ENCODE measurements around the gene NFIA.
A peak's percentile ranks its signal among the peaks of the same experiment; 100 is the strongest.

The NFIA gene

DNA sequence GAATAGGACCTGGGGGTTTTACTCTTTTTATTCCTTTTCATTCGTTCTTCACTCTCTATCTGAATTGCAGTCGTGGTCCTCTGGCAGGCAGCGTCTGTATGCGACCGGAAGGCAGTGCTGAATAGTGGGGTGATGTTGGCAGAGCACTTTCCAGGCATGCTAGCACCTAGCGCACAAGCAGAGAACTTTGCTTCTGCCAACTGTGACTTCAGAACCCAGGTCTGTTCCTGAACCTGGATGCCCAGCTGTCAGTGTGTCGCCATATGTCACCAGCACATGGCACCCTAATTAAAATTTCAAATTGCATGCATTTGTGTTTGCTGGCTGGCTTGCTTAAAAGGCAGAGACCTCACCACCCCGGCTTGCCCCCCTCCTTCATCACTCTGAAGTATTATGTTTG is 116.2 kb downstream of the NFIA start:
- Histone ChIP-seq H2AFZ (ENCODE audit: insufficient read depth, low read length, poor library complexity) (peak overlapping the region; percentile 25), H2AK5ac (ENCODE audit: low read length) (no peak overlapping the region), H3K36me3 (ENCODE audit: control insufficient read depth in 1 of 2, insufficient read depth in 2 of 2, low read length in 2 of 2) (no peaks in the 10 kb centered on the region), H3K4ac (ENCODE audit: low read depth, low read length) (no peak overlapping the region), H3K4me3 (ENCODE audit: low read depth, low read length) (no peak overlapping the region), H3K14ac (ENCODE audit: low read length) (no peak overlapping the region), H4K91ac (ENCODE audit: low read depth, low read length) (no peak overlapping the region), H3K9ac (ENCODE audit: low read length) (no peak overlapping the region), H3K18ac (ENCODE audit: low read length) (no peak overlapping the region), H3K23ac (ENCODE audit: low read length) (no peak overlapping the region), H4K8ac (ENCODE audit: low read depth, low read length) (no peak overlapping the region), H4K12ac (ENCODE audit: low read depth, low read length) (no peak overlapping the region), H3K79me2 (ENCODE audit: control insufficient read depth, insufficient read depth, low read length, poor library complexity) (no peaks in the 10 kb centered on the region), H3K9me3 (ENCODE audit: insufficient read depth, low read depth, low read length) (no peaks in the 10 kb centered on the region), H2BK12ac (ENCODE audit: low read length) (no peak overlapping the region), H3K27ac (ENCODE audit: low read depth, low read length) (no peak overlapping the region), H3K27me3 (ENCODE audit: insufficient read depth, low read length) (peaks cover 3% of the 10 kb centered on the region), H3K4me1 (ENCODE audit: control insufficient read depth in 1 of 2, insufficient read depth in 2 of 2, low read length in 2 of 2) (no peaks in the 10 kb centered on the region), H2BK120ac (ENCODE audit: insufficient read depth, low read length, poor library complexity) (no peak overlapping the region), H3K4me2 (ENCODE audit: low read length) (no peak overlapping the region), H3K79me1 (ENCODE audit: low read length) (no peaks in the 10 kb centered on the region), H2BK5ac (ENCODE audit: low read depth, low read length, poor library complexity) (no peak overlapping the region)
- DNase-seq, result no peak
- WGBS (ENCODE audit: extremely low coverage, insufficient coverage, insufficient read length), result no CpG with 5 or more reads among the region's 8 CpGs

DNA sequence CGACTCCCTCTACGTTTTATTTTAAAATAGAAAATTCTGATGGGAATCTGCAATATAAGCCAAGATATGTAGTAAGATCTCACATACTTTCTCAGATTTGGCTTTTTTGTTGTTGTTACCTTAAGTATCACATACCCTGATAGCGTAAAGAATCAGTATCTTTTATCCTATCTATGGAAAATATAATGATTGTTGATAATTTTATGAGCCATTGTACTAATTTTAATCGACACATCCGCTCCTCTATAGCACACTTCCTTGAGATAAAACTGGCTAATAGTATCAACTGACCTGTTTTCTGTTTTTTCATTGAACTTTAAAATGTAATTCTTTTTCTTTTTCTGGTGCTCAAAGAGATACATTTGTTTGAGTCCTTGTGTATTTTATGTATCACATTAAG is 118.7 kb downstream of the NFIA start:
- peaks cover 3% of the 10 kb centered on the region for H3K27me3 ChIP-seq (ENCODE audit: insufficient read depth, low read length)
- H2AK5ac ChIP-seq (ENCODE audit: low read length), result no peak overlapping the region
- no peak for DNase-seq
- H4K8ac ChIP-seq (ENCODE audit: low read depth, low read length), result no peak overlapping the region
- no peak overlapping the region for H2BK5ac ChIP-seq (ENCODE audit: low read depth, low read length, poor library complexity)
- H4K12ac ChIP-seq (ENCODE audit: low read depth, low read length), result no peak overlapping the region
- no CpG with 5 or more reads among the region's 5 CpGs for WGBS (ENCODE audit: extremely low coverage, insufficient coverage, insufficient read length)
- no peaks in the 10 kb centered on the region for H3K36me3 ChIP-seq (ENCODE audit: control insufficient read depth in 1 of 2, insufficient read depth in 2 of 2, low read length in 2 of 2)
- H3K79me2 ChIP-seq (ENCODE audit: control insufficient read depth, insufficient read depth, low read length, poor library complexity), result no peaks in the 10 kb centered on the region
- no peak overlapping the region for H2AFZ ChIP-seq (ENCODE audit: insufficient read depth, low read length, poor library complexity)
- no peaks in the 10 kb centered on the region for H3K9me3 ChIP-seq (ENCODE audit: insufficient read depth, low read depth, low read length)
- H3K23ac ChIP-seq (ENCODE audit: low read length), result no peak overlapping the region
- no peak overlapping the region for H3K27ac ChIP-seq (ENCODE audit: low read depth, low read length)
- H3K4me3 ChIP-seq (ENCODE audit: low read depth, low read length), result no peak overlapping the region
- H2BK12ac ChIP-seq (ENCODE audit: low read length), result no peak overlapping the region
- H3K79me1 ChIP-seq (ENCODE audit: low read length), result no peaks in the 10 kb centered on the region
- no peaks in the 10 kb centered on the region for H3K4me1 ChIP-seq (ENCODE audit: control insufficient read depth in 1 of 2, insufficient read depth in 2 of 2, low read length in 2 of 2)
- H3K4me2 ChIP-seq (ENCODE audit: low read length), result no peak overlapping the region
- H2BK120ac ChIP-seq (ENCODE audit: insufficient read depth, low read length, poor library complexity), result no peak overlapping the region
- no peak overlapping the region for H4K91ac ChIP-seq (ENCODE audit: low read depth, low read length)
- H3K9ac ChIP-seq (ENCODE audit: low read length), result no peak overlapping the region
- H3K14ac ChIP-seq (ENCODE audit: low read length), result no peak overlapping the region
- no peak overlapping the region for H3K18ac ChIP-seq (ENCODE audit: low read length)
- H3K4ac ChIP-seq (ENCODE audit: low read depth, low read length), result no peak overlapping the region

DNA sequence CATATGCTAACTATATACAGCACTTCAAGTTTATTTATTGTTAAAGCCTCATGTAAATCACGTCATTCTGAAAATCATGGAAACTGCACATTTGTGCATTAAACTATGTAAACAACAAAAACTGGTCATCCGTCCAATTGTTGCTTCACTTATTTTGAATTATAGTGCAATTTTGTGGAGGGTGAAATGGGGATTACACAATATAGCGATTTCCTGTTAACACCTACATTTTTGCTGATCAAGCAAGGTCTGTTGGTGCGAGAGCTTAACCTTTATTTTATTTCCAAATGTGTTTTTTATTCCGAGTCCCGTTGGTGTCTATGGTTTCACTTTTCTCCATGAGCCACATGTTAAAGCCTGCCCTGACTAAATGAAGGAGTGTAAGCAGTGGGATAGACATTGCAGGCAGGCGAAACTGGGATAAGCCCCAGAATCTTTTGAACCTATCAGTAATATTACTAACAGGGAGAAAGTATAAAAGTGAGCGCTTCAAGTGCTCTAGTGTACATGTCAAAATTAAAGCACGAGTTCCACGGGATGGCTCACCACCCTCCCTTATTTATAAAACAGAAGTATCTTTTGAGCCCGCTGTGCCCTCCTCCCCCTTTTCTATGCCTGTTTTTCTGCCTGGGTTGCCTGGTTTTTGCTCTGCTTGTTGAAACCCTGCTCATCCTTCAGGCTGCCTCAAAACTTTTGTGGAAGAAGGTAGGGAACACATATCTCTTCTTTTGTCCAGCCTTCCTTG is 120.7 kb downstream of the NFIA start:
- no peak overlapping the region for H3K4ac ChIP-seq (ENCODE audit: low read depth, low read length)
- H2BK12ac ChIP-seq (ENCODE audit: low read length), result no peak overlapping the region
- no peak overlapping the region for H3K18ac ChIP-seq (ENCODE audit: low read length)
- no peak overlapping the region for H3K4me3 ChIP-seq (ENCODE audit: low read depth, low read length)
- no peak for DNase-seq
- no peak overlapping the region for H2AFZ ChIP-seq (ENCODE audit: insufficient read depth, low read length, poor library complexity)
- H3K36me3 ChIP-seq (ENCODE audit: control insufficient read depth in 1 of 2, insufficient read depth in 2 of 2, low read length in 2 of 2), result no peaks in the 10 kb centered on the region
- no peak overlapping the region for H2AK5ac ChIP-seq (ENCODE audit: low read length)
- no peak overlapping the region for H2BK5ac ChIP-seq (ENCODE audit: low read depth, low read length, poor library complexity)
- H3K27me3 ChIP-seq (ENCODE audit: insufficient read depth, low read length), result peaks cover 3% of the 10 kb centered on the region
- H3K79me2 ChIP-seq (ENCODE audit: control insufficient read depth, insufficient read depth, low read length, poor library complexity), result no peaks in the 10 kb centered on the region
- H4K12ac ChIP-seq (ENCODE audit: low read depth, low read length), result no peak overlapping the region
- H4K8ac ChIP-seq (ENCODE audit: low read depth, low read length), result no peak overlapping the region
- no peak overlapping the region for H2BK120ac ChIP-seq (ENCODE audit: insufficient read depth, low read length, poor library complexity)
- no peak overlapping the region for H3K23ac ChIP-seq (ENCODE audit: low read length)
- no peak overlapping the region for H3K14ac ChIP-seq (ENCODE audit: low read length)
- no peaks in the 10 kb centered on the region for H3K79me1 ChIP-seq (ENCODE audit: low read length)
- H3K4me2 ChIP-seq (ENCODE audit: low read length), result no peak overlapping the region
- H3K27ac ChIP-seq (ENCODE audit: low read depth, low read length), result no peak overlapping the region
- no peak overlapping the region for H4K91ac ChIP-seq (ENCODE audit: low read depth, low read length)
- WGBS (ENCODE audit: extremely low coverage, insufficient coverage, insufficient read length), result no CpG with 5 or more reads among the region's 11 CpGs
- no peaks in the 10 kb centered on the region for H3K4me1 ChIP-seq (ENCODE audit: control insufficient read depth in 1 of 2, insufficient read depth in 2 of 2, low read length in 2 of 2)
- H3K9ac ChIP-seq (ENCODE audit: low read length), result no peak overlapping the region
- H3K9me3 ChIP-seq (ENCODE audit: insufficient read depth, low read depth, low read length), result no peaks in the 10 kb centered on the region

DNA sequence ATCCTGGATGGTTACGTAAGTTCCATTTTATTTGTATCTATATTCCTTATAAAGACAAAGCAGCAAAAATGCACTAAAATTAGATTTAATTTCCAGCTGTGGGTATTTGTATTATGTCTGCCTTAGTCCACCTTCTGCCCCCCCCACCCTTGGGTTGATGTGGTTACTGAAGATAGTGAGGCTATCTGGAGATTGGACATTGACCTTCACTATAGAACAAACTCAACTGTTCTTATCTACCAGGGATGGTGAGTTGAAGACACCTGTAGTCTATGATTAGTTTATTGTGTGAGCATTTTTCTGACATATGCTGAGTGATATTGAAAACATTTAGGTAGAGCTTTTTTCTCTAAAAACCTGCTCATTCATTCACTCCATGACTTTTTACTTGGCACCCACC is 122.2 kb downstream of the NFIA start:
- Histone ChIP-seq H3K27me3 (ENCODE audit: insufficient read depth, low read length) (no peaks in the 10 kb centered on the region), H3K14ac (ENCODE audit: low read length) (no peak overlapping the region), H4K12ac (ENCODE audit: low read depth, low read length) (no peak overlapping the region), H2BK12ac (ENCODE audit: low read length) (no peak overlapping the region), H3K79me2 (ENCODE audit: control insufficient read depth, insufficient read depth, low read length, poor library complexity) (no peaks in the 10 kb centered on the region), H2BK5ac (ENCODE audit: low read depth, low read length, poor library complexity) (no peak overlapping the region), H3K27ac (ENCODE audit: low read depth, low read length) (no peak overlapping the region), H3K9ac (ENCODE audit: low read length) (no peak overlapping the region), H3K9me3 (ENCODE audit: insufficient read depth, low read depth, low read length) (no peaks in the 10 kb centered on the region), H3K4me2 (ENCODE audit: low read length) (no peak overlapping the region), H3K36me3 (ENCODE audit: control insufficient read depth in 1 of 2, insufficient read depth in 2 of 2, low read length in 2 of 2) (no peaks in the 10 kb centered on the region), H4K8ac (ENCODE audit: low read depth, low read length) (no peak overlapping the region), H4K91ac (ENCODE audit: low read depth, low read length) (no peak overlapping the region), H2BK120ac (ENCODE audit: insufficient read depth, low read length, poor library complexity) (no peak overlapping the region), H3K18ac (ENCODE audit: low read length) (no peak overlapping the region), H3K4ac (ENCODE audit: low read depth, low read length) (no peak overlapping the region), H3K23ac (ENCODE audit: low read length) (no peak overlapping the region), H3K79me1 (ENCODE audit: low read length) (no peaks in the 10 kb centered on the region), H2AFZ (ENCODE audit: insufficient read depth, low read length, poor library complexity) (no peak overlapping the region), H3K4me1 (ENCODE audit: control insufficient read depth in 1 of 2, insufficient read depth in 2 of 2, low read length in 2 of 2) (no peaks in the 10 kb centered on the region), H2AK5ac (ENCODE audit: low read length) (no peak overlapping the region), H3K4me3 (ENCODE audit: low read depth, low read length) (no peak overlapping the region)
- no CpG with 5 or more reads among the region's 1 CpG for WGBS (ENCODE audit: extremely low coverage, insufficient coverage, insufficient read length)
- DNase-seq, result no peak

Data from trophoblast cell (in vitro differentiated cells and primary cell).